GM18867 (cell line): Measurements from ENCODE around the gene MPPED1.

Source experiments
- ATAC-seq: cut with Tn5 transposase; IDR thresholded peaks from one replicate; pipeline ENCODE4 v1.9.1; 2021; ENCODE audit warnings: mild to moderate bottlenecking, moderate library complexity; ENCODE audit not compliant: unreplicated experiment

MPPED1 gene

DNA sequence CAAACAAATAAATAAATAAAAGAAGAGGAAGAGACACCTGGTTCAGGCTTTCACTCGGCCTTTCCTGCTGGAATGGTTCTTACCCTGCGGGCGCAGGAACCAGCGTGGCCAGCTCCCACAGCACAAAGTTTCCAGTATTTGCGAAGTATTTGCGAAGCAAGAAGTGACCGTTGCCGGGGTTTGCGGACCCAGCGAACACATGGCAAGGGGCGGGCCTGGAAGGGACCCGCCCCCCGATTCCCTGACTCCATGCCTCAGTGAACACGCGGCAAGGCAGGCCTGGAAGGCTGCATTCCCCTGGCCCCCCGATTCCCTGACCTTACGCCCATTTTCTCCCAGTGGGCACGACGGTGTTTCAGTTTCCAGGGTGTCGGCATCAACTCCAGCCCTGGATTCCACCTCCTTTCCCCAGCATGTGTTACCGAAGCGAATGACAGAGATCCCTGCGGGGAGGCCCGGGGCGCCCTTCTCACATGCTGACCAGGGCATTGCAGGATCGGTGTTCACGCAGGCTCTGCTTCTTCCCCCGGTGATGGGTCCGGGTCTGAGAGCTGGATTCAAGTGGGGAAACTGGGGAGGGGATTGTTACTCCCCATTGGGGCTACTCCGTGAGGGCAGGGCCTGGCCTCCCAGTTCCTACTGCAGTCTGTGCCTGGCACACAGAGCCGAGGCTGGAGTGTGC lies 102.8 kb downstream of the MPPED1 start:
- ATAC-seq, result no peak

DNA sequence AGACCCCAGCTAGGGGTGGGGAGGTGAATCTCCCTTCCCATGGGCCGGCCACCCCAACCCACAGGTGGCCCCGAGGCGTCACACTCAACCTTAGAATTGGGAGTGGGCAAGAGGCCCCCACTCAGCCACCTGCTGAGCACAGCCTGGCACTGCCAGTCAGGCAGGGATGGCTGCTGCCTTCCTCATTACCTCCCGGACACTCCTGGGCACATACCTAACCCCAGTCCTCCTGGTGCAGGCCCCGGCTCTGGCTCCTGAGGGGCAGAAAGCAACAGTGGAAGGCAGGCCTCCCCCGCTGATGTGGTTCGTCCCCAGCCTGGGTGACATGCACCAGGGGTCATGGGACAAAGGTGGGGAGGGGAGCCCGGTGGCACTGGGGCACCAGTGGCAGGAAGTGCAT lies 103.6 kb downstream of the MPPED1 start:
- no peak for ATAC-seq

DNA sequence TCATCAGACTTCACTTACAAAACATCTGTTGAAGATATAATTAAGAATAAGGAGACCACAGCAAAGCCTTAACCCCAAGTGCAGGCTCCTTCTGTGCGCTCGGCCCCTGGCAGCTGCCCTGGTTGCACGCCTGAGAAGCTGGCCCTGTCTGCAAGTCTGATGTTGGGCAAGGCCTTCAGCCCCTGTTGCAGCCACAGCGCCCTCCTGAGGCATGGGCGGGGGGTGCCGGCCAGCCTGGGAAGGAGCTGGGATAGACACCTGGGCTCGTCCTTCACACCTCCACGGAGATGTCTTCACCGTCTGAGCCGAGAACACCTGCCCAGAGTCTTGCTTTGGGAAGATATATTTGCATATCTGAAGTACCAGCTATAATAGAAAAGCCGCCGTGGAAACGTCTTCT lies 104.1 kb downstream of the MPPED1 start:
- no peak for ATAC-seq

DNA sequence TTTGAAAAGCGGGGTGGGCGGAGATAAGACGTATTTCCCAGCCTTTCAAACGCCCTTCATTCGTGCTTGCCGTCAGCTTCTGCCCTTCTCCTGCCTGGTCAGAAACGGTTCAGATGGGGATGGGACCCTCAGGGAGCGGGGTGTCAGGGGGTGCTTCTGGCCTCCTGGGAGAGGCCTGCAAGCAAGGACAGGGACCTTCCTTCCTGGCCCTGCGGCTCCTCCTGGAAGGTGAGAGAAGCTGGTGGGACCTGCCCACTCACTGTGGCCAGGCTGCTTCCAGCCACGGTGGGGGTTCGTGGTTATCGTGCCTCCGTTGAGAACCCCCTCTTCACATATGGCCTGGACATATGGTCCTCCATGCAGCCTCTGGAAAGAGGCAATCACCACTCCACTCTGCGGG lies 104.6 kb downstream of the MPPED1 start:
- ATAC-seq, result no peak

DNA sequence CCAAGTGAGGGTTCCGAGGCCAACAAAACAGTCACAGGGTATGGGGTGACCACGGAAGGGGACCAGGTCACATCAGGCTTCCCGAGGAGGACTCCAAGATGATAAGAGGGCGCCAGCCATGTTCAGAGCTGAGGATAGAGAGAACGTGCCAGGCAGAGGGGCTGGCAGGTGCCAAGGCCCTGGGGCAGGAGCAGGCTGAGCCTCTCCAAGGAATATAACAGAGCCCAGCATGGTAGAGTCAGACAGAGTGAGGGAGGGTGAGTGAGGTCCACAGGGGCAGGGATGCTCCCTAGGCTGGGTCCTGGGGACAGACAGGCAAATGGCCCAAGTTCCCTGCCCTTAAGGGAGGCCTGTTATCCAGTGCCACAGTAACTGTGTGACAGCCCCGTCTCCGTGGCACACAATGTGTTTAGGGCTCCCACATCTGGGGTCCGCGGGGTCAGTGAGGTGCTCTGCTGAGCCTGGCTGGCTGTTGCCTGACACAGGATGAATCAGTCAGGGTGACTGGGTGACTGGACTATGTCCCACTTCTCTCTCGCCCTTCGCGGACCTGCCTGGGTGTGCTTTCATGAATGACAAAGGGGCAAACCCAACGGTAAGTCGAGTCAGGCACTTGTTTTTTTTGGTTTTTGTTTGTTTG lies 105.3 kb downstream of the MPPED1 start:
- ATAC-seq, result no peak

DNA sequence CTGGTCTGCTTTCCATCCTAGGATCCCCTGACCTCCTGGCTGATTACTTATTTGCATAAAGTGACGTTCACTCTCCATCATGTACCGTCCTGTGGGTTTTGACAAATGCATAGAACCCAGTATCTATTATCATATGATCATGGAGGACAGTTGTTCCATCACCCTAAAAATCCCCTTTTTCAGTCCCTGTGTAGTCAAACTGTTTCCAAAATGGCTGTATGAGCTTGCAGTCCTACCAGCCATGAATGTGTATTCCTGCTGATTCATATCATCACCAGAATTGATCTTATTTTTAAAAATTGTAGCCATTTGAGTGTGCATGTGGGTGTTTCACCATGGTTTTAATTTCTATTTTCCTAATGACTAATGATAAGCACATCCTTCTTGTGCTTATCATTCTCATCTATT lies 108.8 kb downstream of the MPPED1 start:
- no peak for ATAC-seq

DNA sequence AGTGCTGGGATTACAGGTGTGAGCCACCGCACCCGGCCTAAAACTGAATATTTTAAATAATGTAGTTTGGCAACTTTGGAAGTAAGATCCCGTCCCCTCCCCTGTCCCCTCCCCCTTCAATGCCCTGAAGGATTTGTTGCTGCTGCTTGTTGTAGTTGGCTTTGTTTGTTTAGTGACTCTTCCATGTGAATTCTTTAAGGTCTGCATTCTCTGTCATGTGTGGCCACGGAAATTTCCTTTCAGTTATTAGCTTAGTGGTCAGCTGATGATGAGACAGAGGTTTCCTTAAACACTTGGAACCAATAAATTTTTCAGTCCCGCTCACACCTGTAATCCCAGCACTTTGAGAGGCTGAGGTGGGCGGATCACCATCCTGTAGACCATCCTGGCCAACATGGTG lies 109.9 kb downstream of the MPPED1 start:
- no peak for ATAC-seq

DNA sequence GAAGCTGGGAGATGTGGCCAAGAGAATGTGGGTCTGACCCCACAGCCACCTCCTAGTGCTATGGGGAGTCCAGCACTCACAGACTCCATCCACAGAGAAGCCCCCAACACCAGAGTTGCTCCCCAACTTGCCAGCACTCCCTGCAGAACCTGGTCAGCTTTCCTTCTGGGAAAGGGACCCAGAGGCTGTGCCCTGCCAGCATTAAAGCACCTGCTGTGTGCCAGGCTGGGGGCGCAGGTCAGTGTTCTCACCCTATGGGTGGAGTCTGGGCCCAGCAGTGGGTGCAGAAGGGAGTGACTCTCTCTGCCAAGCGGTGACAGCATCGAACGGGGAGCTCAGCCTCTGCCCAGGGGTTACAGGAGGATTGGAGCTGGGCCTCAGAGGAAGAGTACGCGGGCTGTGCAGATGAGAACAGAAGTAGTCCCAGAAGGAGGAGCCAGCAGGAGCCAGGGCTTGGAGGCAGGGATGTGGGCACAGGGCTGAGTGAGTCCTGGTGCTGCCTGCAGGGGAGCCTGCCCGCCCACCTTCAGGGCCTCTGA lies 114.4 kb downstream of the MPPED1 start:
- no peak for ATAC-seq

DNA sequence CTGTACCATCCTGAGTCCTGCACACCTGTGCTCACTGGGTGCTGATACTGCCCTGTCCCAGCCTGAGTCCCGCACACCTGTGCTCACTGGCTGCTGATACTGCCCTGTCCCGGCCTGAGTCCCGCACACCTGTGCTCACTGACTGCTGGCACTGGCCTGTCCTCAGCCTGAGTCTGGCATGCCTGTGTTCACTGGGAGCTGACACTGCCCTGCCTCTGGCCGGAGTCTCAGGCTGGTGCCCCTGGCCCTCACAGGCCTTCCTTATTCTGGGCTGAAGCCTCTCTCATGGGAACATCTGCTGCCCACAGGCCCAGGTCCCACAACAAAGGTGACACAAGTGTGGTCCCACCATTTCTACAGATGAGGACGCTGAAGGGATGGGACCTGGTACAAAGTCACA lies 115.1 kb downstream of the MPPED1 start:
- no peak for ATAC-seq

DNA sequence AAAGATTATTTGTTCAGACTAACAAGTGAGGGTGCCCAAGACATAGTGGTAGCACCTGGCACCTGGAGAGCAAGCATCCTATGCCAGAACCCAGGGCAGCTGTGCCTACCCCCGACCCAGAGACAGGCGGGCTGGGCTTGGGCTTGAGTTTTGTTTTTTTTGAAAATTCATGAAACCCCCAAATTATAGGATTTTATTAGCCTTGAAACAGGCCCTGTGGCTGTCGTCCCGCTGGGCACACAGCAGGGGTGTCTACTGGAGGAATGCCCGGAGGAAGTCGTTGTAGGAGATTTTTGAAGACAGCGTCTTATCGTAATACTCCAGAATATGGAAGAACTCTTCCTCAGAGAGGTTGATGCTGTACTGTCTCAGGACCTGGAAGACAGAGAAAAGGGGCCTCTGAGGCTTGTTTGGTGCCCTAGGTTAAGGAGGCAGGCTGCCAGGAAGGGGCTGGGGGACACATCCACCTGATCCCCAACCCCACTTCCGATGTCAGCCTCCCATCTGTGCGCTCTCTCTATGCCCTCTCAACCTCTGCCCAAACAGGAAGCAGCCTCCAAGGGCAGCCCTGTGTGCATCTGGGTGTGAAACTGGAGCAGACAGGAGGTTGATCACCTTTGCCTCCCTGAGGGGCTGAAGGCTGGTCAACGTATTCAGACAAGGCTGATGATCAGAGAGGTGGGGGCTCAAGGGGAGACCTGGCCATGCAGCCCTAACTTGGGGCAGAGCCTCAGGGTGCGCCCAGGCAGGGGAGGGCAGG lies 117.0 kb downstream of the MPPED1 start:
- no peak for ATAC-seq

DNA sequence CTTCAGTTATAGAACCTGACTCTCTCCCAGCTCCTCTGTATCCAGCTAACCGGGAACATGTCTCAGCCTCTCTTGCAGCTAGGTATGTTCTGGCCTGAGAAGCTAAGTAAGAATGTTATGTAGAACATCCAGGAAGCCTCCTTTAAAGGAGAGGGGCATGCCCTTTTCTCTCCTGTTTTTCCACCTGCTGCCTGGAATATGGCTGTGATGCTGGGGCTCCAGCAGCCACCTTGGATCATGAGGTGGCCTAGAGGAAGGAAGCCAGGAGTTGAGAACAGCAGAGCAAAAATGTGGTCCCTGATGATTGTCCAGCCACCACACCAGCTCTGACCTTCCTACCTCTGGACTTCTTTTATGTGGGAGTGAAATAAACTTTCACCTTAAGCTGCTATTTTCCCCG lies 117.6 kb downstream of the MPPED1 start:
- ATAC-seq, result no peak

DNA sequence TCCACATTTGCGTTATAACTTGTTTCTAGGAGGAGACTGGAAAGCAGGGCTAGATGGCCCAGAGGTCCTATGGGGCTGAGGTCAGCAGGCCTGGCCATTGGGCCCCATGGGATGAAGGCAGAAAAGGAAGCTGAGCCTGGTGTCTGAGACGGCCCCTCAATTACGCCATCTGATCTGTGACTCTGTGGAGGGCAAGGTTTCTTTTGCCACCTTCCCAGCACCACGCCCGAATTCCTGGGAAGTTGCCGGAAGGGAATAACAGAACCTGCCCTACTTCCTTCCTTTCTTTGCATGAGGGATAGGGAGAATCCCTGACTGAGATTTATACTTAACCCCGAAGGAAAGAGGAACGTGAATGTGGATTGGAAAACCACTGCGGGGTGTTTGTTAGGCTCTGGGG lies 118.1 kb downstream of the MPPED1 start:
- no peak for ATAC-seq

DNA sequence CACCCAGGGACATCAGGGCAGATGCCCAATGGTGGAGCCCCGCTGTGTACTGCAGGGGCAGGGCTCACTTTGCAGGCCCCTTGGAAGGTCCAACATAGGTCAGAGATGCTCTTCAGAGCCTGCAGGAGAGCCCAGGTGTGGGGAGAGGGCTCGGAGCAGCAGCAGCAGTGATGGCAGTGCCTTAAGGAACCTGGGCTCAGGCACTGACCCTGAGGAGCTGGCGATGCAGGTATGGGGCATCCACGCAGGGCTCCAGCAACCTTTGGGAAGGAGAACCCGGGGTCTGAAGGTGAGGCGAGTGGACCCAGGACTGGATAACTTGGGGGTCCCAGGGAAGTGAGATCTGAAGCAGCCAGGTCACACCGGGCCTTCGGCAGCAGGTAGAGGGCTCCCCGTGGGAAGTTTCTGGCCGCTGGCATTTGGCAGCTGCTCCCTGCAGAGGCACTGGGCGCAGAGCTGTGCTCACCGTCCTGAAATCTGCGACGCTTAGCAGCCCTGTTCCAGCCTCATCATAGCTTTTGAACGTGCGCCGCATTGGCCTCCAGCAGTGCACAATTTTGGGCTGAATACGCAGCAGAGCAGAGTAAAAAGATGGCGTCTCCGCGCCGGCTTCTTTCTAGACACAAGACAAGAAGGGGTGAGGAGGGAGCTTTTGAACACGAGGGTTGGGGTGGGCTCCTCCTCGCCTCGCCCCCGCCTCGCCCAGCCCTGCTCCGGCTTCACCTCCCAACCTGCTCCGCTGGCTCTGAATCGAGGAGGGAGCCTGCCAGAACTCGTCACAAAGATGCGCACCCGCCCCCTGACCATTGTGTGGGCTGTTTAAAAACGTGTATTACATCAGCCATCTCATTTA lies 118.8 kb downstream of the MPPED1 start:
- ATAC-seq, result no peak

DNA sequence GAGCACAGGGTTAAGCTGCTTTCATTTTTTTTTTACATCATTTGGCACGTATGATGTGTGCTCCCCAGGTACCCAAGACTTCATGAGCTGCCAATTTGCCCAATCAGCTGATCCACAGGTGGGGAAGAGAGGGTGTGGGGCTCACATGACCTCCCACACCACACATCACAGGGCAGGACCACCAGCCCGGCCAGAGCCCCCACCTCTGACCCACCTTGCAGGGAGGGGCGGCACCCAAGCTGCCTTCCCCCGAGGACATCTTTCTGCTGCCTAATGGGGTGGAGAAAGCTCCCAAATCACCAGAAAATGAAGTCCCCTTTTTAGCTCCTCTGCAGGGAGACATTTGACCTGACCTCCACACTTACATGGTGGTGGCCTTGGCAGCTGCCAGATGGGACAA lies 119.8 kb downstream of the MPPED1 start:
- no peak for ATAC-seq

DNA sequence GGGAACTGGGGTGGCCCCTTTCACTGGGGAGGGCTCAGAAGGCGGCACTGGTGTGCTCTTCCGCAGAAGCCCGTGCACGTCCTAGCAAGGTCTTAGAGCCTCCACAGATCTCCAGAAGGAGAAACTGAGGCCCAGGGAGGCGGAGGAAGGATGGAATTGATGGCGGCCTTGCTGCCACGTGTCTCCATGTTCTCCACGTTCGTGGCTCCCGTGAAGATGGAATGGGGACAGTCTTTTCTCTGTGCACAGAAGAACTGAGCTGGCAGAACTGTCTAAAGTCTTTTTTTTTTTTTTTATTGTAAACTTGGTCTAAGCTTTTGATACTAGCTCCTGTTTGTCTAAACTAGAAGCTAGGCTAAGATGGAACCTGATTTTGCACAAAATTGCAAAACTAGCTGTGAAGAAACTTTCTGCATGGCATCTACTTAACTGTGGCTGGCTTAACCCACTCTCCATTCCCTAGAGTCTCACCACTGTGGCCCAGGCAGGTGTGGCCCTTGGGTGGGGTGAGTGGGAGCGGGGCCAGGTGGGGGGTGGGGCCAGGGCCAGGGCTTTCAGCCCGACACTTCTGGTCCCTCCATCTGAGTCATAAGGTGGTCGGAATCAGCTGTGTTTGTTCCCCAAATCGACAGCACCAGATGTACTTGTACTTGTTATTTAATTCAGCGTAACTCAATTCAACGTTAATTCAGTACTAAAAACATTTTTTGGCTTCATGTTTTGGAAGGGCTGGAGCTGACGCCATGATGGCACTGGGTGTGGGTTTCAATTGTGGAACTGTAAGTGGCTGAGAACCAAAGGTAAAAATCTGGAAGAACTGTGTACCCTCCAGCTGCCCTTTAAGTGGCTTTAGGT lies 120.7 kb downstream of the MPPED1 start:
- no peak for ATAC-seq

DNA sequence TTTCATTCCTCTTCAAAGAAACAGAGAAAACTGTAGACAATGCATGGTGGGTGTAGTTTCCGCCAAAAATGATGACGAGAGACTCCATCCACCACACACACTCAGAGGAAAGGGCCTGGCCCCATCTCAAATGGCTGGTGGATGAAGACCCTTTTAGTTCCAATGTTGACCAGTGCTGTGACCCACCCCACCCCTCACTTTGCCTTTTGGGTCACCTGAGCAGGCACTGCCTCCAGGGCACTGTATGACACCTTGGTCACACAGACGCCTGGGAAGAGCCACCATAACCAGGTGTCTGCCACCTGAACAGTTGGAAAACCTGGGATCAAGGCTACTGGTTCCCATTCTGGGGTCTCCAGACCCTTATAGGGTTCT lies 121.3 kb downstream of the MPPED1 start:
- ATAC-seq, result no peak

DNA sequence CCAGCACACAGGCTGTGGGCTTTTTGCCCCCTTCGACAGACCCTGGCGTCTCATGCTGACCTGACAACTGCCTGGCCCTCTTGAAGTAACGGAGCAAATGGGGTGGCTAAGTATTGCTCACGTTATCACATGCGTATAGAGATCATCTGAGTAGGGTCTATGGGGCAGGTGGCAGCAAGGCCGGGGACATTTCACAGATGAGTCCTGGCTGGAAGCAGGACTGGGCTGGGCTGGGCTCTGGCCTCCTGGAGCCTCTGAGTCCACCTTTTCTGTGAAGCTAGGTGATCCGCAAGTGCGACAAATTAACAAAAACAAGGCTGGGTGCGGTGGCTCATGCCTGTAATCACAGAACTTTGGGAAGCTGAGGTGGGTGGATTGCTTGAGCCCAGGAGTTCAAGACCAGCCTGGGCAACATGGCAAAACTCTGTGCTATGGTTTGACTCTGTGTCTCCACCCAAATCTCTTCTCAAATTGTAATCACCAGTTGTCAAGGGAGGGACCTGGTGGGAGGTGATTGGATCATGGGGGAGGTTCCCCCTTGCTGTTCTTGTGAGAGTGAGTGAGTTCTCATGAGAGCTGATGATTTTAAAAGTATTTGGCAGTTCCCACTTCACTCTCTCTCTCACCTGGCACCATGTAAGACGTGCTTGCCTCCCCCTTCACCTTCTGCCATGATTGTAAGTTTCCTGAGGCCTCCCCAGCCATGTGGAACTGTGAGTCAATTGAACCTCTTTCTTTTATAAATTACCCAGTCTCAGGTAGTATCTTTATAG lies 122.0 kb downstream of the MPPED1 start:
- ATAC-seq, result no peak

DNA sequence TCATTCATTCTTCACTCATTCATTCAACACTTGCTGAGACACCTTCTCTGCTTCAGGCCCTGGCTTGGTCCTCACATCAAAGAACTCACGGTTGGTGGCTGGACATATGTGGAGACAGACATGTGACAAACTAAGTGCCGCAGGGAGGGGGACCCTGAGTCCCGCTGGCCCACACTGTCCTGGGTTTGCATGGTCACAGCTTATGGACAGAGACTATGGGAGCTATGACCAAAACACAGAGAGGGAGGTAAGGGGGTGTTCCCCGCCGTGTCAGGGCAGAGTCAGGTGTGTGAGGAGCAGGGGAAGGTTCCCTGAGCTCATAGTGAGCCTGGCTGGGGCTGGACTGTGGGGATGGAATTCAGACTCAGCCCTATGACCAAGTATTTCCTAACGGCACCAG lies 123.1 kb downstream of the MPPED1 start:
- ATAC-seq, result no peak

DNA sequence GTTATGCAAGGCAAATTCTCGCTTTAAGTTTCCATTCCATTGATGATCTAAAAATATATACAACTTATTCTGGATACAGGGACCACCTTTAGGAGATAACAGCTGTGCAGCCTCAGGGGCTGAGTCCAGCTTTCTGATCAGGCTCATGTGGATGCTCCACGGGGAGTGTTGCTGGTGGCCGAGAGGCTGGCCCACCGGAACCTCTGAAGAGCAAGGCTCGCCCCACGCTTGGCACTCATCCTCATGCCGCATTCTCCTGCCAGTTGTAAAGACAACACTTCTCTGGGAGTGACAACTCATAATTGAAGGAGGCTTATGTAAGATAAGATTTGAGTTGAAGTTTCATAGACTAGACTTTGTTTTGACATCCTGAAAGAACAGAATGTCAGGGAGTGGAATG lies 123.5 kb downstream of the MPPED1 start:
- no peak for ATAC-seq
